K562 (cell line): ENCODE results near the gene ZNF189. TPM values are rescaled to one million over a fixed set of nuclear protein-coding genes. Genes with fewer than 3 reads are reported as not detected.

Source experiments
- ATAC-seq: fragments of 200-7000 bp; cut with Tn5 transposase; 3 replicates; pipeline ENCODE4 v1.9.1; 2020; ENCODE audit warnings: moderate library complexity
- BruUV-seq: library from RNA; stranded (reverse); fragments of 400-500 nt; replicated peaks from 2 replicates; lab custom pipeline; 2021; lab: Mats Ljungman, UMichigan
- CTCF ChIA-PET: fragments of 300-600 bp; formaldehyde crosslinking; extraction: SDS; loops from one replicate; lab custom pipeline; 2021; ENCODE audit warnings: low intra/inter-chr PET ratio; lab: Yijun Ruan, JAX
- POLR2A ChIA-PET: fragments of 300-600, 350-650 bp; sonication (Branson Sonifier 250); formaldehyde crosslinking; extraction: SDS; loops from one replicate; lab custom pipeline; 2021; ENCODE audit warnings: antibody characterized with exemption, inconsistent platforms; lab: Yijun Ruan, JAX
- DNase-seq, 4 experiments: peaks; one replicate each; pipeline versions ENCODE4 v3.0.0 to v3.0.0-alpha.2; 2011 to 2018; ENCODE audit warnings: low spot score in 3 of 4, mixed read lengths in 3 of 4; ENCODE audit errors: extremely low read depth in 1 of 4
- FAIRE-seq: peaks from 2 replicates; lab custom pipeline; 2011; peaks lifted over from hg19 to GRCh38; lab: Jason Lieb, UNC
- H2AFZ ChIP-seq: 2 replicates; pipeline ENCODE4 v1.6.0; 2011; ENCODE audit warnings: low read depth, low read length, control low read depth, inconsistent platforms
- H3K27ac ChIP-seq: fragments of 200-600 bp; 3 replicates; pipeline ENCODE4 v1.8.0; 2011; ENCODE audit warnings: low read depth, mild to moderate bottlenecking, control low read depth, inconsistent platforms, low read length, moderate library complexity, mixed read lengths; ENCODE audit errors: extremely low read depth
- H3K27me3 ChIP-seq, 2 experiments: fragments of 300-600 bp in 1 of 2; 2 replicates in 1 of 2; 3 replicates in 1 of 2; pipeline versions ENCODE4 v1.6.0 to v1.8.0; 2011; ENCODE audit warnings: inconsistent platforms in 2 of 2, low read length in 2 of 2, mild to moderate bottlenecking in 1 of 2, mixed read lengths in 1 of 2, moderate library complexity in 1 of 2; ENCODE audit not compliant: control insufficient read depth in 2 of 2, insufficient read depth in 2 of 2
- H3K36me3 ChIP-seq: fragments of 300-600 bp; 3 replicates; pipeline ENCODE4 v1.8.0; 2011; ENCODE audit warnings: mild to moderate bottlenecking, low read length, inconsistent platforms; ENCODE audit not compliant: control insufficient read depth, insufficient read depth
- H3K4me1 ChIP-seq, 2 experiments: fragments of 200-600 bp in 1 of 2; replicated peaks in 1 of 2; 2 replicates in 1 of 2; 3 replicates in 1 of 2; pipeline versions ENCODE4 v1.5.1 to v1.8.0; 2011; ENCODE audit warnings: inconsistent platforms in 2 of 2, low read length in 2 of 2, mild to moderate bottlenecking in 1 of 2, mixed read lengths in 1 of 2, moderate library complexity in 1 of 2; ENCODE audit not compliant: control insufficient read depth in 2 of 2, insufficient read depth in 2 of 2
- H3K4me2 ChIP-seq: 2 replicates; pipeline ENCODE4 v1.6.1; 2011; ENCODE audit warnings: low read length, control low read depth, inconsistent platforms, mixed read lengths; ENCODE audit not compliant: insufficient read depth
- H3K4me3 ChIP-seq: fragments of 200-600 bp; sonication (generic), shearing (Covaris generic); 2 replicates; pipeline ENCODE4 v1.5.1; 2016; ENCODE audit warnings: control low read depth, inconsistent platforms
- H3K79me2 ChIP-seq: fragments of 200-600 bp; 3 replicates; pipeline ENCODE4 v1.8.0; 2011; ENCODE audit warnings: low read length, inconsistent platforms; ENCODE audit not compliant: control insufficient read depth, insufficient read depth
- H3K9ac ChIP-seq, 2 experiments: 2 replicates each; pipeline versions ENCODE4 v1.6.0 to v1.6.1; 2011; ENCODE audit warnings: low read depth in 2 of 2, low read length in 2 of 2, control low read depth in 1 of 2, inconsistent platforms in 1 of 2, mild to moderate bottlenecking in 1 of 2, mixed read lengths in 1 of 2; ENCODE audit not compliant: insufficient read depth in 1 of 2
- H3K9me1 ChIP-seq: one replicate; pipeline ENCODE4 v1.6.0; 2011; ENCODE audit warnings: inconsistent platforms, mild to moderate bottlenecking, low read length, moderate library complexity; ENCODE audit not compliant: control insufficient read depth, insufficient read depth
- H3K9me3 ChIP-seq: replicated peaks from 2 replicates; pipeline ENCODE4 v1.5.1; 2011; ENCODE audit warnings: low read depth, low read length, inconsistent platforms; ENCODE audit not compliant: control insufficient read depth, insufficient read depth
- H4K20me1 ChIP-seq: replicated peaks from 2 replicates; pipeline ENCODE4 v1.6.1; 2011; ENCODE audit warnings: low read length, inconsistent platforms, mixed read lengths; ENCODE audit not compliant: control insufficient read depth, insufficient read depth
- CHD2 ChIP-seq: IDR thresholded peaks from 2 replicates; pipeline ENCODE4 v1.6.1; 2011; ENCODE audit warnings: low read depth, low read length
- NFRKB ChIP-seq: fragments of 450-650 bp; IDR thresholded peaks from 2 replicates; pipeline ENCODE4 v1.6.1; 2016; ENCODE audit warnings: low read depth
- TCF7 ChIP-seq: sonication (generic); IDR thresholded peaks from 2 replicates; pipeline ENCODE4 v1.6.1; 2016; ENCODE audit warnings: antibody characterized with exemption, borderline replicate concordance
- ZBTB1 ChIP-seq: sonication (generic); formaldehyde crosslinking; IDR thresholded peaks from 2 replicates; pipeline ENCODE4 v1.8.1; 2023; ENCODE audit warnings: missing genetic modification reagents, low read depth, mild to moderate bottlenecking, borderline replicate concordance
- ZC3H8 ChIP-seq: fragments of 450-650 bp; IDR thresholded peaks from 2 replicates; pipeline ENCODE4 v1.6.1; 2017
- ZNF184 ChIP-seq: sonication (generic); formaldehyde crosslinking; IDR thresholded peaks from 2 replicates; pipeline ENCODE4 v1.5.0; 2020; ENCODE audit warnings: missing genetic modification reagents
- ZNF239 ChIP-seq: fragments of 250-450 bp; sonication (Bioruptor Pico); IDR thresholded peaks from 2 replicates; pipeline ENCODE4 v1.4.0; 2020; ENCODE audit warnings: mild to moderate bottlenecking
- ZNF584 ChIP-seq: fragments of 200-800 bp; sonication (Bioruptor generic); IDR thresholded peaks from 2 replicates; pipeline ENCODE4 v1.6.1; 2016; ENCODE audit warnings: low read depth, mild to moderate bottlenecking, missing genetic modification characterization, missing compliant biosample characterization
- whole genome bisulfite sequencing: fragments of 100-300 bp; shearing (Covaris generic); methylation state at CpG from one replicate; pipeline ENCODE4 v1.1.6; 2016; ENCODE audit warnings: low coverage, mixed read lengths; ENCODE audit not compliant: insufficient coverage; ENCODE audit errors: missing lambda C conversion rate; 5-methylcytosine and 5-hydroxymethylcytosine counted together
- in situ Hi-C: fragments of 300-500 bp; cut with MboI; formaldehyde crosslinking; loops from 4 replicates; pipeline ENCODE4 v1.15.0; 2018; ENCODE audit warnings: inconsistent platforms, mixed read lengths
- intact Hi-C: fragments of 100-400 bp; cut with micrococcal nuclease; formaldehyde crosslinking; loops from 2 replicates; pipeline ENCODE4 v1.14.2; 2022
- polyA plus RNA-seq, 8 experiments: library from polyadenylated mRNA; depleted of rRNA in 4 of 8; stranded (reverse) in 5 of 8; unstranded in 3 of 8; fragments of >200 nt; fragmentation: Nextera tagmentation in 2 of 8; fragmentation: Illumina TruSeq in 1 of 8; extraction: Ambion mirVana in 2 of 8; extraction: Trizol in 1 of 8; gene quantifications; 2 replicates each; pipeline versions ENCODE4 v1.2.1 to v1.2.3, GENCODE V29; 2011 to 2014; ENCODE audit warnings: inconsistent platforms in 1 of 8, missing spikeins in 1 of 8
- total RNA-seq, 7 experiments: library from RNA; depleted of rRNA in 6 of 7; stranded (reverse); fragments of >200 nt in 6 of 7; fragmentation: Illumina TruSeq in 2 of 7; extraction: Trizol in 2 of 7; gene quantifications; 2 replicates each; pipeline versions ENCODE4 v1.2.1 to v1.2.3, GENCODE V29; 2011 to 2021; ENCODE audit warnings: low replicate concordance in 1 of 7
- TF ChIP-seq, protein P1 (sequence below), 2 experiments: fragments of 450-650 bp; formaldehyde crosslinking in 1 of 2; IDR thresholded peaks; 2 replicates each; pipeline versions ENCODE4 v1.4.0 to v1.6.1; 2014 to 2020; ENCODE audit warnings: mild to moderate bottlenecking in 2 of 2, borderline replicate concordance in 1 of 2, low read depth in 1 of 2
- TF ChIP-seq, protein P2 (sequence below): fragments of 250-450 bp; sonication (Bioruptor Pico); IDR thresholded peaks from 2 replicates; pipeline ENCODE4 v1.5.0; 2022; ENCODE audit warnings: mild to moderate bottlenecking

Gene ZNF189
- total and polyA plus RNA-seq, 9 of the 15 experiments (the other 6 are each of a cell fraction or from before 2014, with no cell fraction given) = 2.4 to 15.3 (median 6.4) TPM

DNA sequence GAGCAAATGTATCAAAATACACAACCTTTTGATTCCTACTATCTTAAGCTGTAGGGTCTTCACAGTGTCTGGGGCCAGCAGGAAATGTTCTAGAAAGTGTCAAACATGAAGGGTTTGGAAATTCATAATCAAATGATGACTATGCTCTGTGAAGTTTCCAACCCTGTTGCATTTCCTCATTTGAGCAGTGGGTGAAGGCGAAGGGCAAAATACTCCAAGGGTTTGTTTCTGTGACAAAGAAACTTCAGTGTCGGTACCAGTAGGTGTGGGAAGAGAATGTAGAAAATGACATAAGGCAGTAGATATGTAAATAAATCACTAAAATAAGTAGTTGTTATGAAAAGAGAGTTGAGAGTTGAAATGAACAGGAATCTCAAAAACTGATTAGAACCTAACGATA lies 36.3 kb downstream of the ZNF189 start:
- FAIRE-seq (no peak), DNase-seq (no peak), ATAC-seq (no peak)
- TF ChIP-seq ZBTB1 (CRISPR knock-in tag) (no peak), ZNF239 (CRISPR knock-in tag) (no peak), CHD2 (no peak), TCF7 (no peak), ZC3H8 (no peak), NFRKB (no peak), ZNF184 (CRISPR knock-in tag) (no peak), ZNF584 (CRISPR knock-in tag) (no peak)
- TF ChIP-seq, protein P1, sequence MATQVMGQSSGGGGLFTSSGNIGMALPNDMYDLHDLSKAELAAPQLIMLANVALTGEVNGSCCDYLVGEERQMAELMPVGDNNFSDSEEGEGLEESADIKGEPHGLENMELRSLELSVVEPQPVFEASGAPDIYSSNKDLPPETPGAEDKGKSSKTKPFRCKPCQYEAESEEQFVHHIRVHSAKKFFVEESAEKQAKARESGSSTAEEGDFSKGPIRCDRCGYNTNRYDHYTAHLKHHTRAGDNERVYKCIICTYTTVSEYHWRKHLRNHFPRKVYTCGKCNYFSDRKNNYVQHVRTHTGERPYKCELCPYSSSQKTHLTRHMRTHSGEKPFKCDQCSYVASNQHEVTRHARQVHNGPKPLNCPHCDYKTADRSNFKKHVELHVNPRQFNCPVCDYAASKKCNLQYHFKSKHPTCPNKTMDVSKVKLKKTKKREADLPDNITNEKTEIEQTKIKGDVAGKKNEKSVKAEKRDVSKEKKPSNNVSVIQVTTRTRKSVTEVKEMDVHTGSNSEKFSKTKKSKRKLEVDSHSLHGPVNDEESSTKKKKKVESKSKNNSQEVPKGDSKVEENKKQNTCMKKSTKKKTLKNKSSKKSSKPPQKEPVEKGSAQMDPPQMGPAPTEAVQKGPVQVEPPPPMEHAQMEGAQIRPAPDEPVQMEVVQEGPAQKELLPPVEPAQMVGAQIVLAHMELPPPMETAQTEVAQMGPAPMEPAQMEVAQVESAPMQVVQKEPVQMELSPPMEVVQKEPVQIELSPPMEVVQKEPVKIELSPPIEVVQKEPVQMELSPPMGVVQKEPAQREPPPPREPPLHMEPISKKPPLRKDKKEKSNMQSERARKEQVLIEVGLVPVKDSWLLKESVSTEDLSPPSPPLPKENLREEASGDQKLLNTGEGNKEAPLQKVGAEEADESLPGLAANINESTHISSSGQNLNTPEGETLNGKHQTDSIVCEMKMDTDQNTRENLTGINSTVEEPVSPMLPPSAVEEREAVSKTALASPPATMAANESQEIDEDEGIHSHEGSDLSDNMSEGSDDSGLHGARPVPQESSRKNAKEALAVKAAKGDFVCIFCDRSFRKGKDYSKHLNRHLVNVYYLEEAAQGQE (IDR thresholded peaks at IDR 0.05; ENCODE audit: borderline replicate concordance) = no peak
- TF ChIP-seq, protein P1 (CRISPR knock-in tag; IDR thresholded peaks at IDR 0.05; ENCODE audit: low read depth) = no peak
- TF ChIP-seq, protein P2, sequence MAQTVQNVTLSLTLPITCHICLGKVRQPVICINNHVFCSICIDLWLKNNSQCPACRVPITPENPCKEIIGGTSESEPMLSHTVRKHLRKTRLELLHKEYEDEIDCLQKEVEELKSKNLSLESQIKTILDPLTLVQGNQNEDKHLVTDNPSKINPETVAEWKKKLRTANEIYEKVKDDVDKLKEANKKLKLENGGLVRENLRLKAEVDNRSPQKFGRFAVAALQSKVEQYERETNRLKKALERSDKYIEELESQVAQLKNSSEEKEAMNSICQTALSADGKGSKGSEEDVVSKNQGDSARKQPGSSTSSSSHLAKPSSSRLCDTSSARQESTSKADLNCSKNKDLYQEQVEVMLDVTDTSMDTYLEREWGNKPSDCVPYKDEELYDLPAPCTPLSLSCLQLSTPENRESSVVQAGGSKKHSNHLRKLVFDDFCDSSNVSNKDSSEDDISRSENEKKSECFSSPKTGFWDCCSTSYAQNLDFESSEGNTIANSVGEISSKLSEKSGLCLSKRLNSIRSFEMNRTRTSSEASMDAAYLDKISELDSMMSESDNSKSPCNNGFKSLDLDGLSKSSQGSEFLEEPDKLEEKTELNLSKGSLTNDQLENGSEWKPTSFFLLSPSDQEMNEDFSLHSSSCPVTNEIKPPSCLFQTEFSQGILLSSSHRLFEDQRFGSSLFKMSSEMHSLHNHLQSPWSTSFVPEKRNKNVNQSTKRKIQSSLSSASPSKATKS (CRISPR knock-in tag) = no peak
- H3K4me2 ChIP-seq = no peak overlapping the region
- H3K79me2 ChIP-seq = no peaks in the 10 kb centered on the region
- H3K4me3 ChIP-seq = no peak overlapping the region
- H3K4me1 ChIP-seq = no peaks in the 10 kb centered on the region
- H2AFZ ChIP-seq = no peak overlapping the region
- H3K36me3 ChIP-seq = no peaks in the 10 kb centered on the region
- H3K9ac ChIP-seq = no peak overlapping the region
- intact Hi-C loops (no loop called here), in situ Hi-C loops (no loop called here)
- no peaks in the 10 kb centered on the region for H3K9me1 ChIP-seq
- CTCF ChIA-PET = no interaction called here
- 0% methylated on average over 3 of the region's 3 CpGs for WGBS
- H3K27ac ChIP-seq = no peak overlapping the region
- no peaks in the 10 kb centered on the region for H3K9me3 ChIP-seq
- POLR2A ChIA-PET = interaction anchor here (0.6 kb wide), 1 partner anchor 102 kb away, joined by 5 read pairs; no protein-coding TSS in a partner anchor
- H3K27me3 ChIP-seq = peaks cover 3 to 13% of the 10 kb centered on the region in 2 experiments; a peak in 4 of 5 replicates
- no TSS peak for BruUV-seq
- no peaks in the 10 kb centered on the region for H4K20me1 ChIP-seq
